GM12872 (cell line): ENCODE measurements around the gene FNIP1.

Experiments used
- CTCF ChIP-seq: IDR thresholded peaks from 3 replicates; pipeline ENCODE4 v1.5.1; 2011; ENCODE audit warnings: low read depth, mild to moderate bottlenecking, low read length, moderate library complexity; ENCODE audit not compliant: insufficient read depth

The FNIP1 gene

GRCh38 chr5:131718487-131719014 lies 78.3 kb downstream of the FNIP1 start:
- no peak for TF ChIP-seq CTCF

- no peak for TF ChIP-seq CTCF
Observed at GRCh38 chr5:131716650-131717049, 80.2 kb downstream of the FNIP1 start.

GRCh38 chr5:131710391-131710790 lies 86.4 kb downstream of the FNIP1 start:
- TF ChIP-seq CTCF = no peak

- TF ChIP-seq CTCF = no peak
Observed at GRCh38 chr5:131709043-131709442, 87.8 kb downstream of the FNIP1 start.

GRCh38 chr5:131706281-131706680 lies 90.5 kb downstream of the FNIP1 start:
- TF ChIP-seq CTCF = no peak

GRCh38 chr5:131694926-131695325 lies 101.9 kb downstream of the FNIP1 start:
- no peak for TF ChIP-seq CTCF

GRCh38 chr5:131693894-131694293 lies 102.9 kb downstream of the FNIP1 start:
- TF ChIP-seq CTCF = no peak
